DMS 273 treated with DMSO at 0.1 percent for 48 hours (cell line): ENCODE results near the gene GSTM2.

Source experiments
- DNase-seq: peaks from one replicate; lab custom pipeline; 2025; lab: John Stamatoyannopoulos, UW

The GSTM2 gene

DNA sequence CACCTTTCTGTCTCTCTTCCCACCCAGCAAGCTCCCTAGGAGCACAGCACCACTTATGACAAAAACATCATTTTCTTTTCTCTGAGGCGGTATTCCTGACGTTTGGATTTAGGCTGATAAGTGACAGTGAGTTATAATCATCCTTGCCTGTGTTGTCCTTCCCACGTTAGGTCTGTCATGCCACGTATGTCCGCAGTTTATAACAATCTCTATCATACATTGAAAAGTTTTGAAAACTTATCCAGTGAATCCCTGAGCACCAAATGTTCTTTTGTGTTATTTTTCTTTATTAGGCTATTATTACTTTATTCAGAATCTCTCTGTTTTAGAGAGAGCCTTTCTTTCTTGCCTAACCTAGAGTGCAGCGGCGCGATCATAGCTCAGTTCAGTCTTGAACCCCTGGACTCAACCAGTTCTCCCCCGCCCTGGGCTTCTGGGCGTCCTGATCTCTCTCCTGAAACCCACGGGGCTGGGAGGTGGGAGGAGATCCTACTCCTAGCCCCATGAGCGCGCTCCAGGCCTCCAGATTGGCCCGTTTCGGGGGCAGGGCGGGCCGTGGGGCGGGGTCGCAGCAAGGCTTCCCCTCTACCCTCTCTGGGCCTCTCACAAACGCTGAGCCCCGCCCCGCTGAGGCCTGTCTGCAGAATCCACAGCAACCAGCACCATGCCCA is at the start of gene GSTM2:
GSTM2 (plus strand) TSS at position 606 of the 671 bp plus-strand sequence; CDS start at position 665, 59 bp downstream.
- DNase-seq: peak; percentile 73

DNA sequence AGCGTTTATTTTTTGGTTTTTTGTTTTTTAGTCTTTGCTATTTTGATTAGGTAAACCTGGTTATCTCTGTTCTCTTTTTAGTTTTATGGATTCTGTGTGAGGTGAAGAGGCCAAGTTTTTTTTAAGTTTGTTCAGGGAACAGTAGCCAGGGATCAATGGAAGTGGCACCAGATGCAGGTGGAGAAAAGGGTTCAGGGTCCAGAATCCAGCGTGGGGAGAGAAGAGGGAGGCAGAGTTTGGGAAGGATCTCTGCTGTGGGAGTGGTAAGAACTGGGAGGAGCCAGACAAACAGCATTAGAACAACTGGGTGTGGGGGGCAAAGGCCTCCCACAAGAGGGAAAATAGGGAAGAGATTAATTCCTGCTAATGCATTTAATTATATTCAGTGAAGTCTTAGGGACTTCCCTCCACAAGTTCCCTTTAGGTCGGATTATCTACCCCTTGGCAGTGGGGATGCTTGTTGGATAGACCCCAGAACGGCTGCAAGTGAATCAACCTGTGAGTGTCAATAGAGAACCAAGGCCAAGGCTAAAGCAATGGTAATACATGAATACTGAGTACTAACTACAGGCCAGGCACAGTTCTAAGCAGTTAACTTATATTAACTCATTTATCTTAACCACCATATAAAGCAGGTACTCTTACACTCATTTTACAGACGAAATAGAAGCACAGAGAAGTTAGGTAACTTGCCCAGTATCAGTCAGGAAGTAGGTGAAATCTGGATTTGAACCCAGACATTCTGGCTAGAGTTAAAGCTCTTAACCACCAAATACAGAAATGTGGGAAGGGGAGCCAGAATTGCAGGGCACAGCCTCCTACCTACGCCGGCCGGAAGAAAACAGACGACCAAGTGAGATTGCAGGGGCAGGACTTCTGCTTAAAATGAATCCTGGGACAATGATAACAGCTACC is 48.9 kb upstream of the GSTM2 start:
- no peak for DNase-seq

DNA sequence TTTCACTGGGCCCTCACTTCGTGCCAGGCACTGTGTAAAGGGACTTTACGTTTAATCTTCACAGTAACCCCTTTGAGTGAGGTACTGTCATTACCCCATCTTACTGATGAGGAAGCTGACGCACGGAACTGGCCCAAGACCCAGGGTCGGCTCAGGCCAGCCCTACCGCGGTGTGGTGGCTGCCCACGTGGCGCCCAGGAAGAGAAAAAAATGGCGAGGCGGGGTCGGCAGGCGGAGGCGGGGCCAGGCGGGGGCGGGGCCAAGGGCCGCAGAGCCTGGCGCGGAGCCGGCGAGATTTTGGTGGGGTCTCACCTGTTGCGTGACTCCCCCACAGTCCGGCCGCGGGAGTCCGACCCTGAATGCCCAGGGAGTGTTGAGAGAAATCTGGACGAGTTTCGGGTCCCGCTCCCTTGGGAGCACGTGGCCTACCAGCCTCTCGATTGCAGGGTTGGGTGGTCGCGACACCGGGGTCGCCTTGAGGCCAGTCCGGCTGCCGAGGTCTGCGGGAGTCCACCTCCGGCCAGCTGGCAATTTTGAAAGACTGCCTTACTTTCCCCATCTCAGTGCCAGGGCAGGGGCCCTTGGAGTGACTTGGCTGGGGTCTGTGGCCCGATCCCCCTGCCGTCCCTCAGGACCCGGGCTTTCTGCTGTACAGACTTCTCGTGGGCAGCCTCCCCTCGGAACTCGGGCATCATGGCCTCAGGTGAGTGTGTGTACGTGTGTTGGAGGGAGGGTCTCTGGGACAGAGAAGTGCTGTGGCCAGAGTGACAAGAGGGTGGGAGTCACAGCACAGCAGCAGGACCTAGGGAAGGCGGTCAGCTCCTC is 48.1 kb upstream of the GSTM2 start, which contains the start of the genes AMPD2 and GNAT2:
AMPD2 (plus strand) TSS at position 262 of the 825 bp plus-strand sequence. CDS start 1,339 bp downstream, outside the sequence.
GNAT2 (minus strand) TSS at position 41 of the 825 bp plus-strand sequence. CDS start 6,746 bp downstream, outside the sequence.
- DNase-seq: peak; percentile 42

DNA sequence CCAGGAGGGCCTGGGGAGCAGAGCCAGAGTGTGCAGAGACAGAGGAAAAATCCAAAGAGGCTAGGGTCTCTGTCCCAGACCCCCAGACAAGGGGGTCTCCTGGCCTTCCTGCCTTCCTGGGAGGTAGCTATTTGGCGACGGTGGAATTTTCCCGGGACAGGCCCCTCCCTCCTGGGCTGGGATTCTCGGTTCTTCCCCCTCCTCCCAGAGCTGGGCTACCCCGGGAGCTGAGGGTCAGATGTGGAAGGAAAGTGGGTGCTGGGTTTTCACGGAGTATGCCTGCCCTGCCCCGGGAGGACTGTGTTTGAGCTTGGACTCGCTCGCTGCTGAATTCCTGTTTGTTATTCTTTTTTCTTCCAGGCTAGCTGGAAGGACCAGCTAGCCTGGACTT is 47.5 kb upstream of the GSTM2 start:
- no peak for DNase-seq

DNA sequence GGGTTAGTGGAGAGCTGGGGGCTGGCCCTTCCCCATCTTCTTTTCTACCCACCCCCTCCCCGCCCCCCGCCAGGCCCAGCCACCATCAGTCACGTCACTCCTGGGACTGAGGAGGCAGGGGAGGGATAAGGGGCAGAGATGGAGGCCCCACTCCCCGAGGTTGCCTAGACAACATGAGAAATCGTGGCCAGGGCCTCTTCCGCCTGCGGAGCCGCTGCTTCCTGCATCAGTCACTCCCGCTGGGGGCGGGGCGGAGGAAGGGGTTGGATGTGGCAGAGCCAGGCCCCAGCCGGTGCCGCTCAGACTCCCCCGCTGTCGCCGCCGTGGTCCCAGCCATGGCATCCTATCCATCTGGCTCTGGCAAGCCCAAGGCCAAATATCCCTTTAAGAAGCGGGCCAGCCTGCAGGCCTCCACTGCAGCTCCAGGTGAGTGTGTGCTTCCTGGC is 47.0 kb upstream of the GSTM2 start:
- DNase-seq: peak; percentile 71

DNA sequence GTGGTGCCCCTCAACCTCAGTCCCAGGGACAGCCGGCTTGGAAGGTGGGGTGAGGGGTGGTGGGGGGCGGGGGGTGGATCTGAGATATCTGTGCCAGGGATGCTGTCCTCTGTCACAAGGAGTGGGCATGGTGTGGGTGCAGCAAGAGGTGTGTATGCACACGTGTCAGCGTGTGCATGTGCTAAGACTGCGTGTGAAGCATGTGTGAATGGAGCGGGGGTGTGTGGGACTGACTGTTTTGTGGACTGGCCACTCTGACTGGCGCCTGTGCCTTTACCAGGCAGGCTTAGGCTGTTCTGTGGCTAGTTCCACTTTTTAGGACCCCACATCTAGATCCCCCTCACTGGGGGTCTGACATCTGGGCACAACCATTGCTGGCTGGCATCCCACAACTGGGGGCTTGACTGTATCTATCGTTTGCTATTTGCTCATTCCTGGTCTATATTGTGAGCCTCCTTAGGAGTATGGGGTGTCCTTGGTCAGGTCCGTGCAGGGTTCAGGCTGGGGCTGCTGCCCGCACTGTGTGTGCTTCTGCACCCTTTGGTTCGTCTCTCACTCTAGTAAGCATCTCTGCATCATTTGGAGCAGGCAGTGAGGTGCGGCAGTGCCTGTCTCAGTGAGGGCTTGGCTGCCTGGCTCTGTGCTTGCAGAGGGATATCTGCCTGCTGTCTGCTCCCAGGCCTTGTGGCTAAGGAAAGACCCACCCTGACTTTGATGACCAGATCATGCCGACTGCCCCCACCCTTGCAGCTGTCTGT is 46.3 kb upstream of the GSTM2 start:
- DNase-seq: no peak

DNA sequence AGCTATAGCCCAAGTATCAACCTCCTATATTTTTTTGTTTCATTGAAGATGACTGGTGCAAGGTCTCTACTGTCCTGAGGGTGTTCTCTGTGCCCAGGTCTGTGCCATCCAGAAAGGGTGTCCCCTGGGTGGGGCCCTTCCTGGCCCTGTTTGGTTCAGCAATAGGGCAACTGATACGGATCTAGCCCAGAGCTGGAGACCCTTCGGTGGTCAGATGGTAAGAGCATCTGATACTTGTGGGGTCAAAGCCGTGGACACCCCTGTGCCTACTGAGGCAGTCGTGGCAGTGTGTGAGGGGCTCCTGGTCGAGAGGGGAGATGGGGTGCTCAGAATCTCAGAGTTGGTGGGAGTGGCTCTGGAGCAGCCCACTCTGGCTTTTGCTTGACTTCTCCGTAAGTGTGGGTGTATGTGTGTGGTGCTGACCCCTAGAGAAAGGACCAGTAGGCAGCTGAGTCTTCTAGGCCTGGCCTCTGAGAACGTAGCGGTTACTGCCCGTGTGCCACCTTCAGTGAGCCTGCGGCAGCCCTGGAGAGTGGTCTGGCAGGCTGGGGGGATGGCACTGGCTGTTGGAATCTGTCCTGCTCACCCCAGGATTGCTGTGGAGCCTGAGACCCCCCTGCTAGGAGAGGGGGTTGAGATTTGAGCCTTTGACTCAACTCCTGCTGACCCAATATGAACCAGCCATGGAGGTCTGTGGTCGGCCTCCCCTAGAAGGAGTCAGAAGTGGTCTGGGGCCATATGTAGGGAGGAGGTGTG is 45.5 kb upstream of the GSTM2 start:
- no peak for DNase-seq

DNA sequence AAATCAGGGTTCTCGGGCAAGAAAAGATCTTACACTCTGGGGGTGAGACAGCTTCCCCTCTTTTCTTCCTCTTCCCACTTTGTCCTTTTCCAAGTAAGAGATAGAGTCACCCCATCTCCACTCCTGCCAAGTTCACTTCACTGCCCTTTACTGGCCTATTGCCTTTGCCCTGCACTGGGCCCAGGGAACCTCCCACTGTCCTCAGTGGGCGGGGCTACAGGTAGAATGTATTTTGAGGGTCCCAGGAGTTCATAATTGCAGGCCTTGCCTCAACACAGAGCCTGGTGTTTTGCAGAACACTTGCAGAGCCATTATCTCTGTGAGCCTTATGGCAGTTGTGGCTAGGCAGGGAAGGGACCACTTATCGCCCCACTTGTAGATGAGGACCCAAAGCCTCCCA is 45.0 kb upstream of the GSTM2 start:
- DNase-seq: no peak

DNA sequence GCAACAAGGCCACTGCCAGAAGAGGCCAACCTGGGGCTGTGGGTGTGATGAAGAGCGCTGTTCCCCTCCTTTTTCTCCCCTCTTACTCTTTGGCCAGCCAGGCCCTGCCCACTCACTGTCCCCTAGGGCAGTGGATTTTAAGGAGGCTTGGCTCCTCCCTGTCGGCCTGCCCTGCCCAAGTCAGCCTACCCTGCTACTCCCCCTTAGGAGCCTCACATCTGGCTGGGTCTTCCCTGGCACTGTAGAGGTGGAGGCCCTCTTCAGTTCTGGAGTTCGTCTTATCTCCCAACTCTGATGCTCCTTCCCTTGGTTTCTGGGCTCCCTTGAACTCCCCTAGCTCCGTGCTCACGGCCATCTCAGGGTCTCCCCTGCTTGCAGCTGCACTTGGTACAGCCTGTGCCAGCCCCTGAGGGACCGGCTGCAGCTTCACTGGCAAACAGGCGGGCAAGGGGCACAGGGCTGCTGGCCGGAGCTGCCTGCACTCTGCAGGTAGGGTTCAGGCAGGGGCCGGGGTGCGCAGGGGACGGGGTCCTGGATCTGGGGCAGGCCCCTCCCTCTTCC is 44.2 kb upstream of the GSTM2 start:
- DNase-seq: no peak

DNA sequence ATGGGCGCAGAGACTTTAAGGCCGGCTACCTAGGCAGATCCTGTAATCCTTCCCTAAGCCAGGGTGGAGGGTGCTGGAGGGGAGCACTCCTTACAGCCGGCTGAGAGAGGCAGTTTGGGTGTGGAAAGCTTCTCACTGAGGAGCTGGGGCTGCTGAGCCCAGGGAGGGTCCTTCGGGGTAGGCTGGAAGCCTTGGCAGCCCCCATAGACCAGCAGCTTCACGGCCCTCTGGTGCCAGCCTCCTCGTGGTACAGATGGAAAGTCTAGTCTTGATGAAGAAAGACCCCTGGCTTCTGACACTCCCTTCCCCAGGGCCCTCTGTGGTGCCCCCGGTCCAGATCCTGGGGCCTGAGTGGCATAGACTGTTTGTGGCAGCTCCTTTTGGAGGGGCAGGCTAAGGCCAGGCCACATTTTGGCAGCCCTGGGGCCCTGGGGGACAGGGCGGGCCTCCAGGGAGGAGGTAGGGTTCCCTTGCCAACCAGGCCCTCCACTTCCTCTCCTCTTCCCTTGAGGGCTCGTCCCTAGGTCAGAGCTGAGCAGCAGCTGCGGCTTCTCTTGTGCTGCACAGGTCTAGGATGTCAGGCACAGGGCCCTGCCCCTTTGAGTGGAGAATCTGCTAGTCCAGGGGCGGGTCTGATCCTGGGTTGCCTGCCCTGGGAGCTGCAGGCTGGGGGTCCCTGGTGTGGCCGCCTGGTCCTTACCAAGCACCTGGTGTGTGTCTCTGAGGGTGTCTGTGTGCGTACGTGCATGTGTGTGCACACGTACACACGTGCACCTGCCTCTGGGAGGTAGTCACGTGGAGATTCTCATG is 43.5 kb upstream of the GSTM2 start:
- no peak for DNase-seq

DNA sequence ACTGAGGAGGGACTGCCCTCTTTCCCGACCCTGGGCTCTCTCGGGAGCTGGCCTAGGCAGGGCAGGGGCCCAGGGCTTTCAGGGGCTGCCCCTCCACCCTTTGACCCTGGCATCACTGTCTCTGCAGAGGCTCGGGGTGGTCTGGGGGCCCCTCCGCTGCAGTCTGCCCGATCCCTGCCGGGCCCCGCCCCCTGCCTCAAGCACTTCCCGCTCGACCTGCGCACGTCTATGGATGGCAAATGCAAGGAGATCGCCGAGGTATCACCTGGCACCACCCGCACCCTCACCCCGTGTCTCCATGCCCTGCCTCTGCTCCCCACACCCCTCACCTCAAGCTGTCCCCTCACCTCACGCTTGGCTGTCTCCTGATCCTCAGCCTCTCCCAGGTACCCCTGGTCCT is 42.7 kb upstream of the GSTM2 start:
- DNase-seq: no peak

DNA sequence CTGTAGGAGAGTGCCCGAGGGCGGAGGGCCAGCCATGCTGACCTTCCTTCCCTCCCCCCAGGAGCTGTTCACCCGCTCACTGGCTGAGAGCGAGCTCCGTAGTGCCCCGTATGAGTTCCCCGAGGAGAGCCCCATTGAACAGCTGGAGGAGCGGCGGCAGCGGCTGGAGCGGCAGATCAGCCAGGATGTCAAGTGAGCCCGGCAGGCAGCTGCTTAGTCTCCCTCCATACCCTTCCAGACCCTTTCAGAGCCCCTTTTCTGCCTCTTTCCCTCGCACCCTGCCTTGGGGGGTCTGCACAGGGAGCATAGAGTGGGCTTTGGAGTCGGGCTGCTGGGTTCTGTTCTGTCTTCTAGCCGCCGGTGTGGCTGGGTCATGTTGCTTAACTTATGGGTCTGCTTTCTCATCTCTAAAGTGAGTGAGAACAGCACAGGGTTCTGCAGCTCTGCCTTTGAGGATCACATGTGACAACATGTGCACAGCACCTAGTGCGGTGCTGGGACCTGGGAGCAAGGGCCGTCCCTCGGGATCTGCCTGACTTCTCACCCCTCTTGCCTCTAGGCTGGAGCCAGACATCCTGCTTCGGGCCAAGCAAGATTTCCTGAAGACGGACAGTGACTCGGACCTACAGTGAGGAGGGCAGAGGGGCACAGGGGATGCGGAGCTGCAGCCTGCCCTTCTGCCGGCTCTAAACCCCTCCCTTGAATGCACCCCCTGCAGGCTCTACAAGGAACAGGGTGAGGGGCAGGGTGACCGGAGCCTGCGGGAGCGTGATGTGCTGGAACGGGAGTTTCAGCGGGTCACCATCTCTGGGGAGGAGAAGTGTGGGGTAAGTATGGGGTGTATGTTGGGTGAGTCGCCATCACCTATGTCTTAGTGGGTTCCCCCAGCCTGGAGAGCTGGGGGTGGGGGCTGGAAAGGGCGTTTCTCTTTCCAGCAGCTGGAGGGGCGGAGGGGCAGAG is 42.0 kb upstream of the GSTM2 start:
- no peak for DNase-seq

DNA sequence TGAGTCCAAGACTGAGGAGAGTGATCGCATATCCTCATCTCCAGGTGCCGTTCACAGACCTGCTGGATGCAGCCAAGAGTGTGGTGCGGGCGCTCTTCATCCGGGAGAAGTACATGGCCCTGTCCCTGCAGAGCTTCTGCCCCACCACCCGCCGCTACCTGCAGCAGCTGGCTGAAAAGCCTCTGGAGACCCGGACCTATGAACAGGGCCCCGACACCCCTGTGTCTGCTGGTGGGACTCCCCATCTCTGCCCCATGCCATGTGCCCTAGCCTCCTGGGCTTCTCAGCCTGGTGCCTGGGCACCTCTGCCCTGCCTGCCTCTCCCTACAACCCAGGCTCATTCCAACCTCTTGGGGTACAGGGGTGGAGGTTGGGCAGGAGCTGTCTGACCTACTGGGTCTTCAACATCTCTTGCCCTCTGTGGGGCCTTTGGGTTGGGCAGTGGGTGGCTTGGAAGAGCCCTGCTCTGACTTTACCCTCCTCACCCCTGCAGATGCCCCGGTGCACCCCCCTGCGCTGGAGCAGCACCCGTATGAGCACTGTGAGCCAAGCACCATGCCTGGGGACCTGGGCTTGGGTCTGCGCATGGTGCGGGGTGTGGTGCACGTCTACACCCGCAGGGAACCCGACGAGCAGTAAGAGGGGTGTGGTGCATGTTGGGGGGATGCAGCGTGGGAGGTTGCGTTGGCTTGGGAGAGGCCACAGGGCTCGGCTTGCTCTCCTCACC is 41.0 kb upstream of the GSTM2 start:
- no peak for DNase-seq

DNA sequence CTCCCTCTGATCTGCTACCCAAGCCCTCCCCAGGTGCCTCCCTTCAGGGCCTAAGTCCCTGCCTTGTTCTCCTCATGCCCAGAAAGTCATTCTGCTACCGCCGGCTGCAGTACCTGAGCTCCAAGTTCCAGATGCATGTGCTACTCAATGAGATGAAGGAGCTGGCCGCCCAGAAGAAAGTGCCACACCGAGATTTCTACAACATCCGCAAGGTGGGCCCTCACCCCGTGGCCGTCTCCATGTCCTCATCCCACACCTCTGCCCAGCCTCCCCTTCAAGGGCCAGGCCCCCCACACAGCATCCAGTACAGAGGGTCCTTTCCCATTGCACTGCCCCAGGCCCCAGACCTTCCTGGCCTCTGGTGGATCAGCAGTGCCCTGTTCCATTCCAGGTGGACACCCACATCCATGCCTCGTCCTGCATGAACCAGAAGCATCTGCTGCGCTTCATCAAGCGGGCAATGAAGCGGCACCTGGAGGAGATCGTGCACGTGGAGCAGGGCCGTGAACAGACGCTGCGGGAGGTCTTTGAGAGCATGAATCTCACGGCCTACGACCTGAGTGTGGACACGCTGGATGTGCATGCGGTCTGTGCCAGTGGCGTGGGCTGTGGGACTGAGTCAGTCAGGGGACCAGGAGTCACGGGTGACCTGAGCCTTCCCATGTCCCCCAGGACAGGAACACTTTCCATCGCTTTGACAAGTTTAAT is 40.0 kb upstream of the GSTM2 start:
- no peak for DNase-seq

DNA sequence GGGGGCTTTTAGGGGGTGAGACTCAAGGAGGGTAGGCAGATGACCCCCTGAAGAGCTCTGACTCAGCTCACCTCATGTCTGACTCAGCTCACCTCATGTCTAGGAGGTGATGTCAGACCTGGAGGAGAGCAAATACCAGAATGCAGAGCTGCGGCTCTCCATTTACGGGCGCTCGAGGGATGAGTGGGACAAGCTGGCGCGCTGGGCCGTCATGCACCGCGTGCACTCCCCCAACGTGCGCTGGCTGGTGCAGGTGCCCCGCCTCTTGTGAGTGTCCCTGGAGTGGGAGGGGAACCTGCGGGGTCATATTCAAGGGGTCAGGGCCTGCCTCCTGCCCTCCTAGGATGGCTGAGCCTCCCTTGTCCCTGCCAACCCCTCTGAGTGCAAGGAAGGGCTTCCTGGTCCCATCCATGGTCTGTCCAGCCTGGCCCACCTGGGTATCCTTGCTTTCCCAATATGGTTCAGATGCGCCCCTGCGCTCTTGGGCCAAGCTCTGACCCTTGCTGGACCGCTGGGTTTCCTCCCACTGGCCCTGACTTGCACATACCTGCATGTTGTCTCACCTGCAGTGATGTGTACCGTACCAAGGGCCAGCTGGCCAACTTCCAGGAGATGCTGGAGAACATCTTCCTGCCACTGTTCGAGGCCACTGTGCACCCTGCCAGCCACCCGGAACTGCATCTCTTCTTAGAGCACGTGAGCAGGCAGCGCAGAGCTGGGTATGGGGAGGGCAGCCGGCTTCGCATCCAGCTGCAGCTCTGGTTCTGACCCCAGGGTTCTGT is 39.1 kb upstream of the GSTM2 start:
- DNase-seq: no peak
